ENCODE results near the gene PRSS33. TPM values are rescaled to one million over a fixed set of nuclear protein-coding genes. Genes with fewer than 3 reads are reported as not detected.

Gene PRSS33
- total and polyA plus RNA-seq, 4 experiments from 2014 or later = not detected

GRCh38 chr16:2757344-2757743, 30.0 kb downstream of the PRSS33 start:
- intact Hi-C loops (cut with micrococcal nuclease) = loop anchor here (10.0 kb wide), 1 partner anchor 107 kb away; no protein-coding TSS in a partner anchor

GRCh38 chr16:2756288-2757015, 30.9 kb downstream of the PRSS33 start:
- H3K4me1 ChIP-seq (ENCODE audit: insufficient read depth, low read length) = peaks cover 50% of the 10 kb centered on the region
- H3K9me3 Mint-ChIP-seq = peaks cover 0 to 2% (median 0%) of the 10 kb centered on the region in 8 donors
- H3K9me3 ChIP-seq (ENCODE audit: control insufficient read depth in 1 of 2, low read length in 2 of 2) = no peaks in the 10 kb centered on the region
- peak overlapping the region; percentile 28 for H3K27ac ChIP-seq (ENCODE audit: low read depth, low read length)
- H3K27me3 ChIP-seq (ENCODE audit: insufficient read depth, low read length) = no peaks in the 10 kb centered on the region
- intact Hi-C loops (cut with micrococcal nuclease) = loop anchor here (10.0 kb wide), 1 partner anchor 108 kb away; no protein-coding TSS in a partner anchor
- H3K36me3 Mint-ChIP-seq = peaks cover 61 to 81% of the 10 kb centered on the region in 2 donors
- no peak overlapping the region for H3K4me3 ChIP-seq (ENCODE audit: low read length in 2 of 2)
- peak overlapping the region; percentile 0 to 100 (median 39) for H3K27ac Mint-ChIP-seq
- no peak for DNase-seq
- CTCF ChIA-PET (ENCODE audit: partially characterized antibody) = no interaction called here
- H3K4me1 Mint-ChIP-seq = peaks cover 40 to 77% (median 55%) of the 10 kb centered on the region in 4 donors
- POLR2A ChIA-PET (ENCODE audit: partially characterized antibody) = interaction anchor here (1.7 to 1.9 kb wide), 2 partner anchors 17 to 20 kb away, joined by 7 read pairs; partner anchors contain the start of gene ELOB
- peak overlapping the region in 3 of 8 donors; percentile 3 to 71 (median 3) for H3K4me3 Mint-ChIP-seq
- H3K36me3 ChIP-seq (ENCODE audit: insufficient read depth, low read length) = peaks cover 50% of the 10 kb centered on the region
- no peaks in the 10 kb centered on the region for H3K27me3 Mint-ChIP-seq

More at GRCh38 chr16:2757344-2757743, 30.0 kb downstream of the PRSS33 start:
- DNase-seq = no peak
- H3K9me3 Mint-ChIP-seq = peaks cover 0 to 2% (median 0%) of the 10 kb centered on the region in 8 donors
- peaks cover 70 to 86% of the 10 kb centered on the region in 2 donors for H3K36me3 Mint-ChIP-seq
- H3K27me3 Mint-ChIP-seq = no peaks in the 10 kb centered on the region
- H3K36me3 ChIP-seq (ENCODE audit: insufficient read depth, low read length) = peaks cover 59% of the 10 kb centered on the region
- H3K4me3 Mint-ChIP-seq = peak overlapping the region in 3 of 8 donors; percentile 4 to 21 (median 18)
- H3K27me3 ChIP-seq (ENCODE audit: insufficient read depth, low read length) = no peaks in the 10 kb centered on the region
- no peak overlapping the region for H3K4me3 ChIP-seq (ENCODE audit: low read length in 2 of 2)
- H3K4me1 ChIP-seq (ENCODE audit: insufficient read depth, low read length) = peaks cover 43% of the 10 kb centered on the region
- H3K27ac ChIP-seq (ENCODE audit: low read depth, low read length) = no peak overlapping the region
- H3K27ac Mint-ChIP-seq = peak overlapping the region in 3 of 7 donors; percentile 36 to 100 (median 59)
- H3K9me3 ChIP-seq (ENCODE audit: control insufficient read depth in 1 of 2, low read length in 2 of 2) = no peaks in the 10 kb centered on the region
- POLR2A ChIA-PET (ENCODE audit: partially characterized antibody) = interaction anchor here (1.7 to 2.2 kb wide), 3 partner anchors 17 to 21 kb away, joined by 7 read pairs; partner anchors contain the start of gene ELOB
- peaks cover 38 to 71% (median 52%) of the 10 kb centered on the region in 4 donors for H3K4me1 Mint-ChIP-seq
- CTCF ChIA-PET (ENCODE audit: partially characterized antibody) = no interaction called here

GRCh38 chr16:2755158-2755557, 32.2 kb downstream of the PRSS33 start:
- H3K4me1 Mint-ChIP-seq = peaks cover 43 to 81% (median 62%) of the 10 kb centered on the region in 4 donors
- peaks cover 0 to 4% (median 0%) of the 10 kb centered on the region in 8 donors for H3K9me3 Mint-ChIP-seq
- no peaks in the 10 kb centered on the region for H3K27me3 ChIP-seq (ENCODE audit: insufficient read depth, low read length)
- H3K36me3 Mint-ChIP-seq = peaks cover 48 to 68% of the 10 kb centered on the region in 2 donors
- H3K9me3 ChIP-seq (ENCODE audit: control insufficient read depth in 1 of 2, low read length in 2 of 2) = no peaks in the 10 kb centered on the region
- peak overlapping the region; percentile 86 to 94 (median 89) for H3K4me3 Mint-ChIP-seq
- peak overlapping the region; percentile 38 to 100 (median 92) for H3K27ac Mint-ChIP-seq
- H3K27ac ChIP-seq (ENCODE audit: low read depth, low read length) = peak overlapping the region; percentile 97
- peaks cover 55% of the 10 kb centered on the region for H3K4me1 ChIP-seq (ENCODE audit: insufficient read depth, low read length)
- DNase-seq = no peak
- H3K36me3 ChIP-seq (ENCODE audit: insufficient read depth, low read length) = peaks cover 37% of the 10 kb centered on the region
- POLR2A ChIA-PET (ENCODE audit: partially characterized antibody) = interaction anchor here (1.3 to 6.7 kb wide), 4 partner anchors 8 to 73 kb away, joined by 3 to 142 read pairs (median 16); partner anchors contain the start of genes ELOB and KCTD5
- no peaks in the 10 kb centered on the region for H3K27me3 Mint-ChIP-seq
- intact Hi-C loops (cut with micrococcal nuclease) = loop anchor here (10.0 kb wide), 1 partner anchor 110 kb away; no protein-coding TSS in a partner anchor
- CTCF ChIA-PET (ENCODE audit: partially characterized antibody) = no interaction called here
- no peak overlapping the region for H3K4me3 ChIP-seq (ENCODE audit: low read length in 2 of 2)

GRCh38 chr16:2753733-2754020, 33.7 kb downstream of the PRSS33 start:
- H3K4me3 Mint-ChIP-seq = peak overlapping the region; percentile 86 to 94 (median 89)
- H3K27me3 Mint-ChIP-seq = no peaks in the 10 kb centered on the region
- peak overlapping the region; percentile 72 to 97 for H3K4me3 ChIP-seq (ENCODE audit: low read length in 2 of 2)
- peaks cover 37 to 80% (median 55%) of the 10 kb centered on the region in 4 donors for H3K4me1 Mint-ChIP-seq
- POLR2A ChIA-PET (ENCODE audit: partially characterized antibody) = interaction anchor here (0.8 to 6.7 kb wide), 9 partner anchors 9 to 129 kb away, joined by 3 to 142 read pairs (median 11); partner anchors contain the start of genes ELOB, FLYWCH2 and KCTD5
- intact Hi-C loops (cut with micrococcal nuclease) = loop anchor here (10.0 kb wide), 1 partner anchor 111 kb away; no protein-coding TSS in a partner anchor
- H3K9me3 ChIP-seq (ENCODE audit: control insufficient read depth in 1 of 2, low read length in 2 of 2) = no peaks in the 10 kb centered on the region
- peak overlapping the region; percentile 87 to 100 (median 92) for H3K27ac Mint-ChIP-seq
- peaks cover 22% of the 10 kb centered on the region for H3K36me3 ChIP-seq (ENCODE audit: insufficient read depth, low read length)
- H3K27me3 ChIP-seq (ENCODE audit: insufficient read depth, low read length) = no peaks in the 10 kb centered on the region
- H3K4me1 ChIP-seq (ENCODE audit: insufficient read depth, low read length) = peaks cover 53% of the 10 kb centered on the region
- no peak for DNase-seq
- H3K27ac ChIP-seq (ENCODE audit: low read depth, low read length) = peak overlapping the region; percentile 97
- H3K9me3 Mint-ChIP-seq = peaks cover 0 to 4% (median 0%) of the 10 kb centered on the region in 8 donors
- peaks cover 35 to 56% of the 10 kb centered on the region in 2 donors for H3K36me3 Mint-ChIP-seq
- CTCF ChIA-PET (ENCODE audit: partially characterized antibody) = interaction anchor here (1.2 kb wide), 1 partner anchor 22 kb away, joined by 3 read pairs; no protein-coding TSS in a partner anchor

- H3K4me1 Mint-ChIP-seq = peaks cover 36 to 75% (median 53%) of the 10 kb centered on the region in 4 donors
- POLR2A ChIA-PET (ENCODE audit: partially characterized antibody) = interaction anchor here (0.8 to 6.7 kb wide), 15 partner anchors 9 to 705 kb away, joined by 3 to 142 read pairs (median 4); partner anchors contain the start of genes ECI1, ELOB, FLYWCH2 and KCTD5
Measured at GRCh38 chr16:2752850-2753732, 34.3 kb downstream of the PRSS33 start.

GRCh38 chr16:2752035-2752849, 35.1 kb downstream of the PRSS33 start, which contains the start of gene SRRM2:
TSS of gene SRRM2 (plus strand) at chr16:2752638. CDS start at chr16:2756365, 3,727 bp downstream.
- Mint-ChIP-seq H3K4me3 (peak within 1 kb of the TSS; percentile 91 to 97 (median 94)), H3K27me3 (no peaks in the 10 kb centered on the region), H3K27ac (peak within 1 kb of the TSS; percentile 97 to 100 (median 99)), H3K4me1 (peaks cover 34 to 68% (median 48%) of the 10 kb centered on the region in 4 donors), H3K36me3 (peaks cover 21 to 41% of the 10 kb centered on the region in 2 donors), H3K9me3 (peaks cover 0 to 4% (median 0%) of the 10 kb centered on the region in 8 donors)
- ChIA-PET CTCF (ENCODE audit: partially characterized antibody) (no interaction called here), POLR2A (ENCODE audit: partially characterized antibody) (interaction anchor here (0.8 to 6.7 kb wide), 14 partner anchors 10 to 704 kb away, joined by 3 to 142 read pairs (median 4); partner anchors contain the start of genes ECI1, ELOB, FLYWCH1 and FLYWCH2)
- peak within 1 kb of the TSS; percentile 95 to 97 for H3K4me3 ChIP-seq (ENCODE audit: low read length in 2 of 2)
- intact Hi-C loops (cut with micrococcal nuclease) = loop anchor here (1.0 to 10.0 kb wide), 5 partner anchors 25 to 113 kb away; partner anchors contain the start of genes ELOB and KCTD5
- peak within 1 kb of the TSS; percentile 97 for H3K27ac ChIP-seq (ENCODE audit: low read depth, low read length)
- H3K9me3 ChIP-seq (ENCODE audit: control insufficient read depth in 1 of 2, low read length in 2 of 2) = no peaks in the 10 kb centered on the region
- peak; percentile 96 to 98 (median 96) for DNase-seq
- peaks cover 8% of the 10 kb centered on the region for H3K36me3 ChIP-seq (ENCODE audit: insufficient read depth, low read length)
- H3K4me1 ChIP-seq (ENCODE audit: insufficient read depth, low read length) = peaks cover 49% of the 10 kb centered on the region
- H3K27me3 ChIP-seq (ENCODE audit: insufficient read depth, low read length) = no peaks in the 10 kb centered on the region

More at GRCh38 chr16:2752850-2753732, 34.3 kb downstream of the PRSS33 start:
- peak overlapping the region; percentile 87 to 100 (median 92) for H3K27ac Mint-ChIP-seq
- intact Hi-C loops (cut with micrococcal nuclease) = loop anchor here (1.0 to 10.0 kb wide), 5 partner anchors 24 to 112 kb away; partner anchors contain the start of genes ELOB and KCTD5
- H3K27ac ChIP-seq (ENCODE audit: low read depth, low read length) = peak overlapping the region; percentile 97
- H3K36me3 Mint-ChIP-seq = peaks cover 30 to 50% of the 10 kb centered on the region in 2 donors
- CTCF ChIA-PET (ENCODE audit: partially characterized antibody) = interaction anchor here (1.2 kb wide), 1 partner anchor 23 kb away, joined by 3 read pairs; no protein-coding TSS in a partner anchor
- H3K9me3 ChIP-seq (ENCODE audit: control insufficient read depth in 1 of 2, low read length in 2 of 2) = no peaks in the 10 kb centered on the region
- no peaks in the 10 kb centered on the region for H3K27me3 ChIP-seq (ENCODE audit: insufficient read depth, low read length)
- DNase-seq = peak in 1 of 5 donors; percentile 67
- H3K4me3 Mint-ChIP-seq = peak overlapping the region; percentile 86 to 97 (median 92)
- peaks cover 0 to 4% (median 0%) of the 10 kb centered on the region in 8 donors for H3K9me3 Mint-ChIP-seq
- H3K4me1 ChIP-seq (ENCODE audit: insufficient read depth, low read length) = peaks cover 49% of the 10 kb centered on the region
- H3K27me3 Mint-ChIP-seq = no peaks in the 10 kb centered on the region
- peak overlapping the region; percentile 95 to 97 for H3K4me3 ChIP-seq (ENCODE audit: low read length in 2 of 2)
- H3K36me3 ChIP-seq (ENCODE audit: insufficient read depth, low read length) = peaks cover 16% of the 10 kb centered on the region

Measured in CD4-positive, alpha-beta memory T cell (primary cell).